Panc1 (cell line): Measurements from ENCODE around the gene ARL8A. TPM values are rescaled to one million over a fixed set of nuclear protein-coding genes. Genes with fewer than 3 reads are reported as not detected.

Source experiments
- total RNA-seq: library from RNA; stranded (reverse); gene quantifications from one replicate; pipeline ENCODE4 v1.2.1, GENCODE V29; 2021; ENCODE audit not compliant: unreplicated experiment

Gene ARL8A
- total RNA-seq, 1 experiment from 2014 or later, result 62.6 TPM

Other genes with a start within 250 kb of the ARL8A start
- gene LMOD1, start 198.2 kb downstream of the ARL8A start, total RNA-seq, result 0.13 TPM
- 118 TPM for gene TIMM17A, start 189.2 kb downstream of the ARL8A start, total RNA-seq
- gene RNPEP, start 162.1 kb downstream of the ARL8A start, total RNA-seq, result 99.8 TPM
- gene ELF3, start 134.2 kb downstream of the ARL8A start, total RNA-seq, result 126 TPM
- 0.44 TPM for gene GPR37L1, start 21.8 kb downstream of the ARL8A start, total RNA-seq
- gene PTPN7, start 15.9 kb upstream of the ARL8A start, total RNA-seq, result 0.33 TPM
- gene LGR6, start 49.1 kb upstream of the ARL8A start, total RNA-seq, result 0.08 TPM
- gene UBE2T, start 197.2 kb upstream of the ARL8A start, total RNA-seq, result 67.8 TPM
- gene PPP1R12B, start 204.0 kb upstream of the ARL8A start, total RNA-seq, result 13.1 TPM